Uterine smooth muscle cell (primary cell): ENCODE measurements around the gene KLHL14. TPM values are rescaled to one million over a fixed set of nuclear protein-coding genes. Genes with fewer than 3 reads are reported as not detected.

ENCODE experiments used
- total RNA-seq: library from RNA; depleted of rRNA; stranded (reverse); fragments of >200 nt; gene quantifications from 2 replicates; pipeline ENCODE4 v1.2.3, GENCODE V29; 2014

Gene KLHL14, protein sequence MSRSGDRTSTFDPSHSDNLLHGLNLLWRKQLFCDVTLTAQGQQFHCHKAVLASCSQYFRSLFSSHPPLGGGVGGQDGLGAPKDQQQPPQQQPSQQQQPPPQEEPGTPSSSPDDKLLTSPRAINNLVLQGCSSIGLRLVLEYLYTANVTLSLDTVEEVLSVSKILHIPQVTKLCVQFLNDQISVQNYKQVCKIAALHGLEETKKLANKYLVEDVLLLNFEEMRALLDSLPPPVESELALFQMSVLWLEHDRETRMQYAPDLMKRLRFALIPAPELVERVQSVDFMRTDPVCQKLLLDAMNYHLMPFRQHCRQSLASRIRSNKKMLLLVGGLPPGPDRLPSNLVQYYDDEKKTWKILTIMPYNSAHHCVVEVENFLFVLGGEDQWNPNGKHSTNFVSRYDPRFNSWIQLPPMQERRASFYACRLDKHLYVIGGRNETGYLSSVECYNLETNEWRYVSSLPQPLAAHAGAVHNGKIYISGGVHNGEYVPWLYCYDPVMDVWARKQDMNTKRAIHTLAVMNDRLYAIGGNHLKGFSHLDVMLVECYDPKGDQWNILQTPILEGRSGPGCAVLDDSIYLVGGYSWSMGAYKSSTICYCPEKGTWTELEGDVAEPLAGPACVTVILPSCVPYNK
- not detected in 2 replicates for total RNA-seq

DNA sequence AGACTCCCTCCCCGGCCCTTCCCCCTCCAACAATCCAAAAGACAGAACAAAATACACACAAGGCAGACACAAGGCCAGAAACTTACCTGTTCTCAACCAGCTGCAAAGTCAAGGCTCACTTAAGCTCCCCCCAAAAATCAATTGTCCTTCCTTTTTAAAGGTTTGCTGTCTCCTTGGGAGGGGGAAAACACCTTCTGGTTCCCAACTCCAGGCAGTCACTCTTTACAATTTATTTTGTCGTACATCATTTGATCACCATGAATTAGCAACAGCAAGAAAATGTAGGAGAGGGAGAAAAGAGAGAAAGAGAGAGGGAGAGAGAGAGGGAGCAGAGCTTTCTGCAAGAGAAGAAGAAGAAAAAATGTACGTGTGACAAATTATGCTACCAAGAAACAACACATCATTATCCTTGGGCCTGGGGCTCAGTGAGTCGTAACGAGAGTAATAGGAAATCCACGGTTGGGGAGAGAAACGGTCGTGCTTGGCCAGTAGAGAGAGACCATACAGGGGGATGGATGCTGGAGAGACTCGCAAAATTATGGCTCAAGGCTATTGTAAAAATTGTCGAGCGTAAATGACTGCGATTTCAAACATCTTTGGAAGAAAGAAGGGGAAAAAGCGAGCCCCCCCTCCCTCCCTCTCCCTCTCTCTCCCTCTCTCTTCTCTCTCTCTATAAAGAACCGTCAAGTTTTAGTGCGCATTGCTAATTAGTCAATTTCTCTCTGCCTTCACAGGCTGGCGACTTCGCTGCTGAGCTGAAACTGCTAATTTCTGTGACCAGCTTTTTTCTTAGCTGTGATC is at the start of gene KLHL14:
KLHL14 (minus strand) TSS at position 443 of the 801 bp plus-strand sequence. CDS start 2,432 bp downstream, outside the sequence.

